ENCODE data around the gene TMTC1.

- TF ChIP-seq GATA2 (IDR thresholded peaks at IDR 0.05; ENCODE audit: low read depth, low read length) (no peak), GATA3 (IDR thresholded peaks at IDR 0.05; ENCODE audit: low read depth, low read length) (no peak)
Measured at GRCh38 chr12:29565727-29566126, 218.0 kb downstream of the TMTC1 start.

Measured in SH-SY5Y (cell line).